Stimulated activated naive CD8-positive, alpha-beta T cell treated with anti-CD3 and anti-CD28 coated beads, Interleukin-15, Interleukin-2, amounts not matched to agents 100 U/mL and 50 U/mL, for 24 hours (primary cell): Measurements from ENCODE around the gene NYAP1.
A peak's percentile ranks its signal among the peaks of the same experiment; 100 is the strongest.
"Not testable (repeated sequence)": the region's sequence is repeated elsewhere in the genome, so short reads cannot be mapped to it uniquely, and the experiment has no call there.

Experiments used
- ATAC-seq: fragments of 150-1000 bp; cut with Tn5 transposase; one replicate; pipeline ENCODE4 v1.10.0; 2021
- DNase-seq: peaks from one replicate; pipeline ENCODE4 v3.0.0; 2021

The NYAP1 gene

GRCh38 chr7:100513212-100513810 is 29.6 kb downstream of the NYAP1 start:
- no peak for DNase-seq
- no peak for ATAC-seq

GRCh38 chr7:100515072-100515532 is 31.4 kb downstream of the NYAP1 start:
- ATAC-seq (no peak), DNase-seq (no peak)

GRCh38 chr7:100516135-100516812 is 32.5 kb downstream of the NYAP1 start:
- DNase-seq (peak; percentile 21), ATAC-seq (peak; percentile 61)

- no peak for DNase-seq
- ATAC-seq: no peak
Measured at GRCh38 chr7:100517305-100517704, 33.6 kb downstream of the NYAP1 start.

- no peak for DNase-seq
- no peak for ATAC-seq
Measured at GRCh38 chr7:100519580-100519979, 35.9 kb downstream of the NYAP1 start.

- ATAC-seq: no peak
- DNase-seq: no peak
Measured at GRCh38 chr7:100520138-100520537, 36.4 kb downstream of the NYAP1 start.

- ATAC-seq (no peak), DNase-seq (no peak)
Measured at GRCh38 chr7:100521076-100521475, 37.3 kb downstream of the NYAP1 start.

- not testable (repeated sequence) for ATAC-seq, DNase-seq
Measured at GRCh38 chr7:100521909-100522593, 38.3 kb downstream of the NYAP1 start.

- not testable (repeated sequence) for DNase-seq, ATAC-seq
Measured at GRCh38 chr7:100523192-100523591, 39.5 kb downstream of the NYAP1 start.

- not testable (repeated sequence) for ATAC-seq
Measured at GRCh38 chr7:100528108-100528866, 44.6 kb downstream of the NYAP1 start.

GRCh38 chr7:100532165-100533022 is 48.7 kb downstream of the NYAP1 start:
- no peak for DNase-seq
- ATAC-seq: no peak

More at GRCh38 chr7:100528108-100528866, 44.6 kb downstream of the NYAP1 start:
- DNase-seq: not testable (repeated sequence)

- not testable (repeated sequence) for DNase-seq
Measured at GRCh38 chr7:100535982-100536381, 52.3 kb downstream of the NYAP1 start.

GRCh38 chr7:100536695-100537094 is 53.0 kb downstream of the NYAP1 start:
- not testable (repeated sequence) for ATAC-seq

More at GRCh38 chr7:100535982-100536381, 52.3 kb downstream of the NYAP1 start:
- not testable (repeated sequence) for ATAC-seq

GRCh38 chr7:100538348-100538653 is 54.6 kb downstream of the NYAP1 start:
- ATAC-seq (no peak), DNase-seq (no peak)

More at GRCh38 chr7:100536695-100537094, 53.0 kb downstream of the NYAP1 start:
- DNase-seq: not testable (repeated sequence)

GRCh38 chr7:100538654-100539435 is 55.1 kb downstream of the NYAP1 start, which contains the start of gene AGFG2:
TSS of gene AGFG2 (plus strand) at chr7:100539203. CDS start at chr7:100539347, 144 bp downstream.
- DNase-seq (peak; percentile 100), ATAC-seq (peak; percentile 96)

- ATAC-seq (no peak), DNase-seq (no peak)
Measured at GRCh38 chr7:100539436-100540006, 55.8 kb downstream of the NYAP1 start.

GRCh38 chr7:100540073-100540723 is 56.5 kb downstream of the NYAP1 start:
- ATAC-seq: no peak
- DNase-seq: no peak

- not testable (repeated sequence) for DNase-seq, ATAC-seq
Measured at GRCh38 chr7:100541309-100541708, 57.6 kb downstream of the NYAP1 start.

GRCh38 chr7:100543586-100543985 is 59.9 kb downstream of the NYAP1 start:
- ATAC-seq (no peak), DNase-seq (no peak)
